Prostate gland (tissue), 2 donors: Measurements from ENCODE around the gene MOB3A. TPM values are rescaled to one million over a fixed set of nuclear protein-coding genes. Genes with fewer than 3 reads are reported as not detected.

Source experiments
- DNase-seq: peaks from one replicate; pipeline ENCODE4 v3.0.0-alpha.2; 2019; ENCODE audit warnings: low spot score
- H3K27ac ChIP-seq, 2 donors: fragments of 200-600 bp; sonication (generic); 2 replicates each; pipeline ENCODE4 v1.5.1; 2017 to 2019
- H3K27me3 ChIP-seq: fragments of 200-600 bp; sonication (generic); replicated peaks from 2 replicates; pipeline ENCODE4 v1.5.1; 2019; ENCODE audit not compliant: insufficient read depth
- H3K36me3 ChIP-seq, 2 donors: fragments of 200-600 bp; sonication (generic); 1 replicate in 1 of 2; 2 replicates in 1 of 2; pipeline versions ENCODE4 v1.5.1 to v1.8.1; 2017 to 2019
- H3K4me1 ChIP-seq: fragments of 200-600 bp; sonication (generic); replicated peaks from 2 replicates; pipeline ENCODE4 v1.5.1; 2019
- H3K4me3 ChIP-seq, 2 donors: fragments of 200-600 bp; sonication (generic); 2 replicates each; pipeline ENCODE4 v1.5.1; 2017 to 2019
- H3K9me3 ChIP-seq: fragments of 200-600 bp; sonication (generic); 2 replicates; pipeline ENCODE4 v1.5.1; 2017
- POLR2A ChIP-seq: fragments of 450-650 bp; IDR thresholded peaks from one replicate; pipeline ENCODE4 v1.6.1; 2016; ENCODE audit warnings: antibody characterized with exemption, mild to moderate bottlenecking
- POLR2AphosphoS5 ChIP-seq: sonication (generic); formaldehyde crosslinking; IDR thresholded peaks from one replicate; pipeline ENCODE4 v1.6.1; 2017; ENCODE audit warnings: antibody characterized with exemption
- WGBS: methylation state at CpG from one replicate; pipeline ENCODE4 v1.1.5; 2018; 5-methylcytosine and 5-hydroxymethylcytosine counted together
- intact Hi-C: fragments of 100-400 bp; cut with DNase I; formaldehyde crosslinking; loops from one replicate; pipeline ENCODE4 v1.14.2; 2022
- total RNA-seq, 2 donors: library from RNA; depleted of rRNA; stranded (reverse); fragments of >200 nt; gene quantifications; one replicate each; pipeline ENCODE4 v1.1.0, GENCODE V29; 2016
- TF ChIP-seq, protein P1 (sequence below), 4 experiments: fragments of 200-600 bp in 2 of 4; fragments of 450-650 bp in 2 of 4; sonication (generic) in 2 of 4; IDR thresholded peaks; 1 replicate in 3 of 4; 2 replicates in 1 of 4; pipeline ENCODE4 v1.5.1; 2016 to 2019; ENCODE audit warnings: antibody characterized with exemption in 4 of 4, mild to moderate bottlenecking in 2 of 4, moderate library complexity in 2 of 4

Gene MOB3A
- total RNA-seq, 2 donors from 2014 or later, result 40.1 to 43.5 TPM

DNA sequence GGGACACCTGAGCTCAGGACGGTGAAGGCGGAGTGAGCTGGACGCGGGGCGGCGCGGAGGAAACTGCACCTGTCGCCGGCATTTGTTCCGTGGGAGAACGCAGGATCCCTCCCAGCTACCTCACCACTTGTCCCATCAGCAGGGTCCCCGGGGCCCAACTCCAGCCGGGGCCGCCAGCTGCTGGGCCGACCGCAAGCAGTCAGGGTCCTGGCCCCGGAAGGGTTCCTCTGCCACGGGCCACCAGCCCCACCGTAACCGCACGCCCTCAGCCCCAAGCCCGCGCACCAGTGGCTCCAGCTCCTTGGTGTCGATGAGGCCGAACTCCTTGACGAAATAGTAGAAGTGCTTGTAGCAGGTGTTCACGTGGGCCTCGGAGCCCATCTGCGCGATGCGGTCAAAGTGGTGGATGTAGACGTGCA is 19.6 kb downstream of the MOB3A start:
- DNase-seq, result no peak
- H3K4me1 ChIP-seq, result no peaks in the 10 kb centered on the region
- intact Hi-C loops, result no loop called here
- WGBS, result 96% methylated on average over 32 of the region's 32 CpGs
- TF ChIP-seq, protein P1, sequence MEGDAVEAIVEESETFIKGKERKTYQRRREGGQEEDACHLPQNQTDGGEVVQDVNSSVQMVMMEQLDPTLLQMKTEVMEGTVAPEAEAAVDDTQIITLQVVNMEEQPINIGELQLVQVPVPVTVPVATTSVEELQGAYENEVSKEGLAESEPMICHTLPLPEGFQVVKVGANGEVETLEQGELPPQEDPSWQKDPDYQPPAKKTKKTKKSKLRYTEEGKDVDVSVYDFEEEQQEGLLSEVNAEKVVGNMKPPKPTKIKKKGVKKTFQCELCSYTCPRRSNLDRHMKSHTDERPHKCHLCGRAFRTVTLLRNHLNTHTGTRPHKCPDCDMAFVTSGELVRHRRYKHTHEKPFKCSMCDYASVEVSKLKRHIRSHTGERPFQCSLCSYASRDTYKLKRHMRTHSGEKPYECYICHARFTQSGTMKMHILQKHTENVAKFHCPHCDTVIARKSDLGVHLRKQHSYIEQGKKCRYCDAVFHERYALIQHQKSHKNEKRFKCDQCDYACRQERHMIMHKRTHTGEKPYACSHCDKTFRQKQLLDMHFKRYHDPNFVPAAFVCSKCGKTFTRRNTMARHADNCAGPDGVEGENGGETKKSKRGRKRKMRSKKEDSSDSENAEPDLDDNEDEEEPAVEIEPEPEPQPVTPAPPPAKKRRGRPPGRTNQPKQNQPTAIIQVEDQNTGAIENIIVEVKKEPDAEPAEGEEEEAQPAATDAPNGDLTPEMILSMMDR (IDR thresholded peaks at IDR 0.05), result no peak
- H3K4me3 ChIP-seq, result no peak overlapping the region
- H3K27ac ChIP-seq, result no peak overlapping the region
- peaks cover 4 to 35% of the 10 kb centered on the region in 2 donors for H3K36me3 ChIP-seq
- no peaks in the 10 kb centered on the region for H3K9me3 ChIP-seq
- H3K27me3 ChIP-seq, result no peaks in the 10 kb centered on the region

DNA sequence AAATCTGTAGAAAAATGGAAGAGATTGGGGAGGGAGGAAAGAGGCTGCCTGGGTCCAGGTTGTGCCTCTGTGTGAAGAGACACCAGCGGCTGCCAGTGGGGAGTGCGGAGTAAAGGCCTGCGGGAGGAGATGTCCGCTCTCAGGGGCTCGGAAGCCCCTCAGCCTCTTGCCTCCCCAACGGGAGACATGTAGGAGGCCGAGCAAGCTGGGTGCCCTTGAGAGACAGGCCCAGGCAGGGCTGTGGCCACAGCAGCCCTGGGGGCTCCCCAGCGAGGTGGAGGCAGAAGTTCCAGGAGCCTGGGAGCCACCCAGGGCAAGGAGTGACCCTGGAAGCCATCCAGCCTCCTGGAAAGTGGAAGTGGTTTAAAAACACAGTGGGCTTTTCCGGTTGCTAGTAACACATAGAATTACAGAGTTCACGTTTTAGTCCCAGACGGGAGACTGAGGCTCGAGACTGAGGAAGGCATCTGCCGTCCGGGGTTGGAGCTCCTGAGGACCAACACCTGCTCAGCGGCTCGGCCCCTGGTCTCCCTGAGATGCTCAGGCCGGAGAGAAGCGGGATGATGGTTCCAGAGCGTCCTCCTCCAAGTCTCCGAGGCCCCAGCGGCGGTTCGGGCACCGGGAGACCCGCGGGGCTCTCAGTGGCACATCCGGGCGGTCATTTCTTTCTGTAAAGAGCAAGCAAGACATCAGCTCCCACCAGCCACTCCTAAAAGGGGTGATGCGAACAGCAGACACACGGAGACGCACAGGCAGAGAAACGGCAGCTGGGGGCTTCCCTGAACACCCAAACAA is 23.2 kb downstream of the MOB3A start:
- Histone ChIP-seq H3K27me3 (no peaks in the 10 kb centered on the region), H3K27ac (no peak overlapping the region)
- TF ChIP-seq, protein P1 (IDR thresholded peaks at IDR 0.05), result no peak
- TF ChIP-seq POLR2AphosphoS5 (no peak), POLR2A (no peak)

DNA sequence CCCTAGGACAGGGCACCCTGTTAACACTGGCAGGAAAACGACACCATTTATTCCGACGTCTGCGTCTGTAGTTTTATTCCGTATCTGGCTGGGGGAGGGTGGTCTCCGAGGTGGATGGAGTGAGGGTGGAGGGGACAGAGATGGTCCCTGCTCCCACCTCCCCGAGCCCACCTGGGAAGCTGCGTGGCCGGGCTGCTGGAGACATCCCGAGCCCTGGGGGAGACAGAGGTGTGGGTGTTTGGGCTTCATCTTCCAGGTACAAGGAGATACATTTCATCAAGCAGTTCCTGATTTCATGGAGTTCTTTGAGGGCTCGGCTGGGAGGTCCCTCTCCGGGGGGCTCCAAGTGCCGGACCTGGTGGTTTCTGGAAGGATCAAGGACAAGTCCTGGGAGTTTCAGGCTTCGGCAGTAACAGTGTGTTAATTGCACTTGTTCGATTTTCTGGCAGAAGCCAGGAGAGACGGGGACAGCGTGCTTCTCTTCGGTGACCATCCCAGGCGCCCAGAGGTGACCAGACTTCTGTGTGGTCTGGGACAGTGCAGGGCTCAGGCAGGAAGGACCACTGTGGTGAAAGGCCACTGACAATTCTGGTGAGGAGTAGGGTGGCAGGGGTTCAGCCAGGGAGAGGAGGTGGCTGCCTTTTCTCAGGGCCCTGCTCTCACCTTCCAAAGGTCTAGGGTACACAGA is 25.0 kb downstream of the MOB3A start:
- Histone ChIP-seq H3K36me3 (peaks cover 4 to 12% of the 10 kb centered on the region in 2 donors), H3K4me3 (no peak overlapping the region), H3K4me1 (no peaks in the 10 kb centered on the region), H3K27me3 (no peaks in the 10 kb centered on the region), H3K27ac (peak overlapping the region; percentile 31 to 32), H3K9me3 (no peaks in the 10 kb centered on the region)
- 80% methylated on average over 19 of the region's 19 CpGs for WGBS
- intact Hi-C loops, result no loop called here
- no peak for TF ChIP-seq POLR2A
- TF ChIP-seq, protein P1 (IDR thresholded peaks at IDR 0.05), result no peak
- TF ChIP-seq POLR2AphosphoS5, result no peak
- no peak for DNase-seq

More for the DNA sequence above, 23.2 kb downstream of the MOB3A start:
- 90% methylated on average over 32 of the region's 32 CpGs for WGBS
- Histone ChIP-seq H3K36me3 (peaks cover 4 to 30% of the 10 kb centered on the region in 2 donors), H3K4me1 (no peaks in the 10 kb centered on the region), H3K4me3 (no peak overlapping the region), H3K9me3 (no peaks in the 10 kb centered on the region)
- intact Hi-C loops, result no loop called here
- DNase-seq, result no peak

DNA sequence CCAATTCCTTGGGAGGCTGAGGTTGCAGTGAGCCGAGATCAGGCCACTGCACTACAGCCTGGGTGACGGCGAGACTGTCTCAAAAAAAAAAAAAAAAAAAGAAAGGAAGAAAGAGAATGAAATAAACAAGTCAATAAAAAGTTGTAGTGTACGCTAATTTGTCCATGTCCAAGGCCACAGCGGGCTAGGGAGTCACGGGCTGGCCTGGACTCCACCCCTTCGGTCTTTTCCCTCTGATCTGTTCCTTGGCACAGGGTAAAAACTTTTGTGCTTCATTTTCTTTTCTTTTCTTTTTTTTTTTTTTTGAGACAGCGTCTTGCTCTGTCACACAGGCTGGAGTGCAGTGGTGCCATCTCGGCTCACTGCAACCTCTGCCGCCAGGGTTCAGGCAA is 25.7 kb downstream of the MOB3A start:
- Histone ChIP-seq H3K27me3 (no peaks in the 10 kb centered on the region), H3K9me3 (no peaks in the 10 kb centered on the region), H3K4me1 (no peaks in the 10 kb centered on the region), H3K4me3 (no peak overlapping the region), H3K27ac (peak overlapping the region; percentile 32 to 57), H3K36me3 (peaks cover 4 to 8% of the 10 kb centered on the region in 2 donors)
- no peak for DNase-seq
- WGBS, result 57% methylated on average over 10 of the region's 10 CpGs
- intact Hi-C loops, result no loop called here
- TF ChIP-seq, protein P1 (IDR thresholded peaks at IDR 0.05), result no peak
- TF ChIP-seq POLR2AphosphoS5, result peak; percentile 33
